Measurements from ENCODE around the gene NEAT1.

GRCh38 chr11:65412271-65413076, 10.1 kb upstream of the NEAT1 start:
- TF ChIP-seq POLR2A (IDR thresholded peaks at IDR 0.05), result no peak
- TF ChIP-seq, protein P1, sequence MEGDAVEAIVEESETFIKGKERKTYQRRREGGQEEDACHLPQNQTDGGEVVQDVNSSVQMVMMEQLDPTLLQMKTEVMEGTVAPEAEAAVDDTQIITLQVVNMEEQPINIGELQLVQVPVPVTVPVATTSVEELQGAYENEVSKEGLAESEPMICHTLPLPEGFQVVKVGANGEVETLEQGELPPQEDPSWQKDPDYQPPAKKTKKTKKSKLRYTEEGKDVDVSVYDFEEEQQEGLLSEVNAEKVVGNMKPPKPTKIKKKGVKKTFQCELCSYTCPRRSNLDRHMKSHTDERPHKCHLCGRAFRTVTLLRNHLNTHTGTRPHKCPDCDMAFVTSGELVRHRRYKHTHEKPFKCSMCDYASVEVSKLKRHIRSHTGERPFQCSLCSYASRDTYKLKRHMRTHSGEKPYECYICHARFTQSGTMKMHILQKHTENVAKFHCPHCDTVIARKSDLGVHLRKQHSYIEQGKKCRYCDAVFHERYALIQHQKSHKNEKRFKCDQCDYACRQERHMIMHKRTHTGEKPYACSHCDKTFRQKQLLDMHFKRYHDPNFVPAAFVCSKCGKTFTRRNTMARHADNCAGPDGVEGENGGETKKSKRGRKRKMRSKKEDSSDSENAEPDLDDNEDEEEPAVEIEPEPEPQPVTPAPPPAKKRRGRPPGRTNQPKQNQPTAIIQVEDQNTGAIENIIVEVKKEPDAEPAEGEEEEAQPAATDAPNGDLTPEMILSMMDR (IDR thresholded peaks at IDR 0.05 in 4 of 5, conservative IDR thresholded peaks at IDR 0.05 in 1 of 5), result no peak

Measured in gastrocnemius medialis (tissue), 4 donors.